ENCODE data around the gene ACSF3.

- TF ChIP-seq CTCF (IDR thresholded peaks at IDR 0.05) = no peak
- TF ChIP-seq POLR2AphosphoS5 (IDR thresholded peaks at IDR 0.05) = no peak
These were observed 17.0 kb downstream of the ACSF3 start for GRCh38 chr16:89110641-89111040.
